SK-N-MC (cell line): ENCODE measurements around the gene ZNF701.
"Not testable (repeated sequence)": the region's sequence is repeated elsewhere in the genome, so short reads cannot be mapped to it uniquely, and the experiment has no call there.

Experiments
- DNase-seq: peaks from one replicate; pipeline ENCODE4 v3.0.0-alpha.2; 2011; ENCODE audit warnings: low read depth, low spot score
- H3K27ac ChIP-seq: fragments of 200-600 bp; sonication (generic); 2 replicates; pipeline ENCODE4 v1.5.1; 2016; ENCODE audit warnings: mixed run types
- H3K36me3 ChIP-seq: fragments of 200-600 bp; sonication (generic); 2 replicates; pipeline ENCODE4 v1.6.1; 2017; ENCODE audit warnings: antibody characterized with exemption, low read length, mixed read lengths; ENCODE audit not compliant: insufficient read depth
- H3K4me3 ChIP-seq: fragments of 200-600 bp; sonication (generic); 2 replicates; pipeline ENCODE4 v1.5.1; 2016
- H3K9ac ChIP-seq: fragments of 200-600 bp; sonication (generic); 2 replicates; pipeline ENCODE4 v1.8.0; 2017; ENCODE audit warnings: mixed run types, mixed read lengths; ENCODE audit not compliant: insufficient read length
- H3K9me3 ChIP-seq: fragments of 200-600 bp; sonication (generic); 2 replicates; pipeline ENCODE4 v1.6.1; 2017; ENCODE audit warnings: low read depth, mild to moderate bottlenecking, antibody characterized with exemption, low read length, moderate library complexity, mixed read lengths
- EZH2 ChIP-seq: fragments of 200-600 bp; sonication (generic); IDR thresholded peaks from one replicate; pipeline ENCODE4 v1.6.1; 2017; ENCODE audit warnings: antibody characterized with exemption
- FOXP2 ChIP-seq: optimal IDR thresholded peaks from 2 replicates; pipeline ENCODE3; 2011; ENCODE audit warnings: mild to moderate bottlenecking, moderate library complexity; ENCODE audit not compliant: insufficient read depth; ENCODE audit errors: extremely low read length, control extremely low read depth
- POLR2AphosphoS5 ChIP-seq: IDR thresholded peaks from 2 replicates; pipeline ENCODE4 v1.6.1; 2012; ENCODE audit warnings: mild to moderate bottlenecking, low read depth, low read length, borderline replicate concordance

ZNF701 gene

GRCh38 chr19:52592301-52592700, 22.2 kb downstream of the ZNF701 start:
- H3K27ac ChIP-seq: no peak overlapping the region
- H3K4me3 ChIP-seq: no peak overlapping the region
- H3K36me3 ChIP-seq: peaks cover 4% of the 10 kb centered on the region; the same call in 1 of the 2 replicates
- DNase-seq: no peak
- peaks cover 4% of the 10 kb centered on the region; the same call in 1 of the 2 replicates for H3K9me3 ChIP-seq
- TF ChIP-seq FOXP2 (no peak), EZH2 (no peak), POLR2AphosphoS5 (no peak)
- H3K9ac ChIP-seq: no peak overlapping the region

- not testable (repeated sequence) for H3K27ac ChIP-seq, H3K9me3 ChIP-seq, DNase-seq, H3K4me3 ChIP-seq, H3K36me3 ChIP-seq, H3K9ac ChIP-seq
These were observed 23.4 kb downstream of the ZNF701 start for GRCh38 chr19:52593441-52593840.

GRCh38 chr19:52599241-52599640, 29.2 kb downstream of the ZNF701 start:
- Histone ChIP-seq H3K9me3 (0 out of 2 replicates have a peak, but pooled peaks cover 4% of the 10 kb centered on the region), H3K4me3 (no peak overlapping the region), H3K9ac (no peak overlapping the region), H3K36me3 (no peaks in the 10 kb centered on the region; the same call in 1 of the 2 replicates), H3K27ac (no peak overlapping the region)
- DNase-seq: no peak
- TF ChIP-seq POLR2AphosphoS5: no peak
- TF ChIP-seq EZH2: no peak
- no peak for TF ChIP-seq FOXP2

GRCh38 chr19:52600639-52601024, 30.5 kb downstream of the ZNF701 start:
- no peak overlapping the region for H3K27ac ChIP-seq
- no peak overlapping the region for H3K9ac ChIP-seq
- H3K36me3 ChIP-seq: no peaks in the 10 kb centered on the region; the same call in 1 of the 2 replicates
- 0 out of 2 replicates have a peak, but pooled peaks cover 4% of the 10 kb centered on the region for H3K9me3 ChIP-seq
- DNase-seq: no peak
- TF ChIP-seq FOXP2: no peak
- TF ChIP-seq POLR2AphosphoS5: no peak
- TF ChIP-seq EZH2: no peak
- H3K4me3 ChIP-seq: peak overlapping the region; percentile 83

GRCh38 chr19:52601025-52601973, 31.2 kb downstream of the ZNF701 start:
- Histone ChIP-seq H3K27ac (no peak overlapping the region), H3K4me3 (peak overlapping the region; percentile 83), H3K9me3 (0 out of 2 replicates have a peak, but pooled peaks cover 4% of the 10 kb centered on the region), H3K9ac (peak overlapping the region; percentile 77), H3K36me3 (no peaks in the 10 kb centered on the region)
- DNase-seq: peak; percentile 2
- TF ChIP-seq FOXP2 (no peak), POLR2AphosphoS5 (peak; percentile 82)

GRCh38 chr19:52601974-52602366, 31.9 kb downstream of the ZNF701 start:
- not testable (repeated sequence) for H3K27ac ChIP-seq

GRCh38 chr19:52602941-52603340, 32.9 kb downstream of the ZNF701 start:
- TF ChIP-seq EZH2 (no peak), POLR2AphosphoS5 (no peak), FOXP2 (no peak)
- H3K27ac ChIP-seq: no peak overlapping the region
- no peaks in the 10 kb centered on the region for H3K36me3 ChIP-seq
- no peak overlapping the region for H3K4me3 ChIP-seq
- no peaks in the 10 kb centered on the region for H3K9me3 ChIP-seq
- no peak for DNase-seq
- no peak overlapping the region for H3K9ac ChIP-seq

More at GRCh38 chr19:52601974-52602366, 31.9 kb downstream of the ZNF701 start:
- not testable (repeated sequence) for H3K36me3 ChIP-seq, H3K9me3 ChIP-seq, H3K9ac ChIP-seq, DNase-seq
- peak overlapping the region; percentile 83 for H3K4me3 ChIP-seq

GRCh38 chr19:52603558-52604207, 33.6 kb downstream of the ZNF701 start:
- no peak overlapping the region for H3K4me3 ChIP-seq
- H3K36me3 ChIP-seq: no peaks in the 10 kb centered on the region
- H3K9me3 ChIP-seq: no peaks in the 10 kb centered on the region
- H3K9ac ChIP-seq: no peak overlapping the region
- TF ChIP-seq FOXP2: no peak
- TF ChIP-seq POLR2AphosphoS5: no peak
- TF ChIP-seq EZH2: no peak
- no peak overlapping the region for H3K27ac ChIP-seq
- DNase-seq: no peak
